SK-N-SH treated with all-trans-retinoic acid at 6 μM for 48 hours (cell line): ENCODE results near the gene OR5D14.

Experiments used
- ATAC-seq: fragments of 200-7000 bp; cut with Tn5 transposase; 3 replicates; pipeline ENCODE4 v1.9.1; 2020; ENCODE audit warnings: mild to moderate bottlenecking, moderate library complexity
- ESRRG ChIP-seq: fragments of 250-450 bp; sonication (Bioruptor Pico); IDR thresholded peaks from 2 replicates; pipeline ENCODE4 v1.6.1; 2021; ENCODE audit warnings: mild to moderate bottlenecking
- OSR1 ChIP-seq: fragments of 250-450 bp; sonication (Bioruptor Pico); IDR thresholded peaks from 2 replicates; pipeline ENCODE4 v1.8.0; 2022; ENCODE audit warnings: moderate library complexity, mild to moderate bottlenecking, inconsistent platforms
- PATZ1 ChIP-seq: fragments of 250-450 bp; sonication (Bioruptor Pico); IDR thresholded peaks from 2 replicates; pipeline ENCODE4 v1.8.0; 2020; ENCODE audit warnings: mild to moderate bottlenecking, moderate library complexity, borderline replicate concordance
- TOX ChIP-seq: fragments of 250-450 bp; sonication (Bioruptor Pico); IDR thresholded peaks from 2 replicates; pipeline ENCODE4 v1.8.0; 2021; ENCODE audit warnings: mild to moderate bottlenecking, moderate library complexity, borderline replicate concordance
- ZNF565 ChIP-seq: fragments of 450-650 bp; formaldehyde crosslinking; conservative IDR thresholded peaks from 2 replicates; pipeline ENCODE4 v1.5.0; 2020; ENCODE audit warnings: low read depth, mild to moderate bottlenecking, moderate library complexity
- ZNF8 ChIP-seq: fragments of 450-650 bp; formaldehyde crosslinking; IDR thresholded peaks from 2 replicates; pipeline ENCODE4 v1.5.0; 2020; ENCODE audit warnings: mild to moderate bottlenecking, moderate library complexity
- TF ChIP-seq, protein P1 (sequence below): fragments of 250-450 bp; sonication (Bioruptor Pico); IDR thresholded peaks from 2 replicates; pipeline ENCODE4 v1.5.0; 2020; ENCODE audit warnings: mild to moderate bottlenecking, moderate library complexity

The OR5D14 gene

GRCh38 chr11:55826919-55827318 lies 31.6 kb downstream of the OR5D14 start, which contains the start of gene OR5L2 (continued):
- TF ChIP-seq, protein P1, sequence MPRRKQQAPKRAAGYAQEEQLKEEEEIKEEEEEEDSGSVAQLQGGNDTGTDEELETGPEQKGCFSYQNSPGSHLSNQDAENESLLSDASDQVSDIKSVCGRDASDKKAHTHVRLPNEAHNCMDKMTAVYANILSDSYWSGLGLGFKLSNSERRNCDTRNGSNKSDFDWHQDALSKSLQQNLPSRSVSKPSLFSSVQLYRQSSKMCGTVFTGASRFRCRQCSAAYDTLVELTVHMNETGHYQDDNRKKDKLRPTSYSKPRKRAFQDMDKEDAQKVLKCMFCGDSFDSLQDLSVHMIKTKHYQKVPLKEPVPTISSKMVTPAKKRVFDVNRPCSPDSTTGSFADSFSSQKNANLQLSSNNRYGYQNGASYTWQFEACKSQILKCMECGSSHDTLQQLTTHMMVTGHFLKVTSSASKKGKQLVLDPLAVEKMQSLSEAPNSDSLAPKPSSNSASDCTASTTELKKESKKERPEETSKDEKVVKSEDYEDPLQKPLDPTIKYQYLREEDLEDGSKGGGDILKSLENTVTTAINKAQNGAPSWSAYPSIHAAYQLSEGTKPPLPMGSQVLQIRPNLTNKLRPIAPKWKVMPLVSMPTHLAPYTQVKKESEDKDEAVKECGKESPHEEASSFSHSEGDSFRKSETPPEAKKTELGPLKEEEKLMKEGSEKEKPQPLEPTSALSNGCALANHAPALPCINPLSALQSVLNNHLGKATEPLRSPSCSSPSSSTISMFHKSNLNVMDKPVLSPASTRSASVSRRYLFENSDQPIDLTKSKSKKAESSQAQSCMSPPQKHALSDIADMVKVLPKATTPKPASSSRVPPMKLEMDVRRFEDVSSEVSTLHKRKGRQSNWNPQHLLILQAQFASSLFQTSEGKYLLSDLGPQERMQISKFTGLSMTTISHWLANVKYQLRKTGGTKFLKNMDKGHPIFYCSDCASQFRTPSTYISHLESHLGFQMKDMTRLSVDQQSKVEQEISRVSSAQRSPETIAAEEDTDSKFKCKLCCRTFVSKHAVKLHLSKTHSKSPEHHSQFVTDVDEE (CRISPR knock-in tag): no peak
- no peak for TF ChIP-seq ESRRG (CRISPR knock-in tag)

DNA sequence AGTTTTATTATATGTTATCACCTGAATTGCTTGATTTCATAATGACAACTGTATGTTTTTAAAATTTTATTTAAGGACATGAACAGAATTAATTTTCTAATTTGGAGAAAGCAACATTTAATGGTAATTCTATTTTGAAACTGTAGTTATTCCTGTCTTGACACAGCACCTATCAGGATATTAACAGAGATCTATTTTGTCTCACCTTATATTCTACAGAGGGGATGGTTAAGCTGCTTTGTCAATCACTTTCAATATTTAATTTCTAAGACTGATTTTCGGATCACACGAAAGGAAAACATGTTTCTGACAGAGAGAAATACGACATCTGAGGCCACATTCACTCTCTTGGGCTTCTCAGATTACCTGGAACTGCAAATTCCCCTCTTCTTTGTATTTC lies 43.1 kb downstream of the OR5D14 start, which contains the start of gene OR5D16:
TSS of gene OR5D16 (plus strand) at position 301 of the 400 bp plus-strand sequence. CDS start at position 301, 0 bp downstream.
- no peak for TF ChIP-seq TOX (CRISPR knock-in tag)
- TF ChIP-seq ZNF565 (CRISPR knock-in tag): no peak
- TF ChIP-seq PATZ1 (CRISPR knock-in tag): no peak
- TF ChIP-seq OSR1 (CRISPR knock-in tag): no peak
- no peak for TF ChIP-seq ZNF8 (CRISPR knock-in tag)
- no peak for ATAC-seq
